WI38 (cell line): ENCODE measurements around the gene SIL1.
"Not testable (repeated sequence)": the region's sequence is repeated elsewhere in the genome, so short reads cannot be mapped to it uniquely, and the experiment has no call there.

Source experiments
- H3K4me3 ChIP-seq: 2 replicates; pipeline ENCODE4 v1.5.1; 2011; ENCODE audit warnings: low read depth, mild to moderate bottlenecking, control low read depth, low read length
- TF ChIP-seq, protein P1 (sequence below): IDR thresholded peaks from 2 replicates; pipeline ENCODE4 v1.5.1; 2012; ENCODE audit warnings: low read depth, mild to moderate bottlenecking, control low read depth, low read length

Gene SIL1

GRCh38 chr5:139019880-139020279, 178.3 kb downstream of the SIL1 start:
- no peak overlapping the region for H3K4me3 ChIP-seq
- TF ChIP-seq, protein P1, sequence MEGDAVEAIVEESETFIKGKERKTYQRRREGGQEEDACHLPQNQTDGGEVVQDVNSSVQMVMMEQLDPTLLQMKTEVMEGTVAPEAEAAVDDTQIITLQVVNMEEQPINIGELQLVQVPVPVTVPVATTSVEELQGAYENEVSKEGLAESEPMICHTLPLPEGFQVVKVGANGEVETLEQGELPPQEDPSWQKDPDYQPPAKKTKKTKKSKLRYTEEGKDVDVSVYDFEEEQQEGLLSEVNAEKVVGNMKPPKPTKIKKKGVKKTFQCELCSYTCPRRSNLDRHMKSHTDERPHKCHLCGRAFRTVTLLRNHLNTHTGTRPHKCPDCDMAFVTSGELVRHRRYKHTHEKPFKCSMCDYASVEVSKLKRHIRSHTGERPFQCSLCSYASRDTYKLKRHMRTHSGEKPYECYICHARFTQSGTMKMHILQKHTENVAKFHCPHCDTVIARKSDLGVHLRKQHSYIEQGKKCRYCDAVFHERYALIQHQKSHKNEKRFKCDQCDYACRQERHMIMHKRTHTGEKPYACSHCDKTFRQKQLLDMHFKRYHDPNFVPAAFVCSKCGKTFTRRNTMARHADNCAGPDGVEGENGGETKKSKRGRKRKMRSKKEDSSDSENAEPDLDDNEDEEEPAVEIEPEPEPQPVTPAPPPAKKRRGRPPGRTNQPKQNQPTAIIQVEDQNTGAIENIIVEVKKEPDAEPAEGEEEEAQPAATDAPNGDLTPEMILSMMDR, result no peak

DNA sequence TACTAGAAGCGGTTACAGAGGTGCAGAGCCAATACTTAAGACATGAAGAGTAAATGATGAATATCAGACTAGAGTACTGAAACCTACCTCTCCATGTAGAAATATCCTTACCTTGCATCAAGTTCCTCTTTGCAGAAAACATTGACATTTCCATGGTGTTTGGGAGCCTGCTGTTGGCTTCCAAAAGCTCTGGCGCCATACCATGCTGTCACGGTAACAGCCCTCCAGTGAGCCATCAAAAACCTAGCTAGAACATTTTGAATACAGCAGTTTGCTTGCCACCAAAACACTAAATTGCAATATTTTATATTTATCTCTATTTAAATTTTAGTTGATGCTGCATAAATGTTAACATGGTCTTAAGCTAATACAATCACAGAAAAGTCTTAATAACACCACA, 179.0 kb downstream of the SIL1 start:
- TF ChIP-seq, protein P1, result no peak
- no peak overlapping the region for H3K4me3 ChIP-seq

- TF ChIP-seq, protein P1, result no peak
- no peak overlapping the region for H3K4me3 ChIP-seq
Observed at GRCh38 chr5:139017624-139018023, 180.5 kb downstream of the SIL1 start.

DNA sequence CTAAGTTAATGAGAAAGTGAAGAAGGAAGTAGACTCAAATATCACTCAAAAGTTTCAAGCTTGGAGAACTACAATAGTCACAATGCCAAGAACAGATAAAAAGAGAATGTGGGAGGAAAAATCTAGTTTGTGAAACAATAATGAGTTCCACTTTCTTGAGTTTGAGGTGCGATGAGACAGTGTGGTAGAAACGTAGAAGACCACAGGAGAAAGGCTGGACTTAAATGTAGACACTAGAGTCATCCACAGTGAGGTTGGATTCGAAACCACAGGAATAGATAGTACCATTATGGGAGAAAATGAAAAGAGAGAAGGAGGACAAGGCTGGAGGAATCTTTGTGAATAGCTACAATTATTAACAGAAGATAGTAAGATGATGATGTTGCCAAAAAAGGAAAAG, 182.0 kb downstream of the SIL1 start:
- TF ChIP-seq, protein P1, result no peak

GRCh38 chr5:139014726-139015125, 183.4 kb downstream of the SIL1 start:
- TF ChIP-seq, protein P1, result no peak
- H3K4me3 ChIP-seq, result no peak overlapping the region

More for the DNA sequence above, 182.0 kb downstream of the SIL1 start:
- no peak overlapping the region for H3K4me3 ChIP-seq

DNA sequence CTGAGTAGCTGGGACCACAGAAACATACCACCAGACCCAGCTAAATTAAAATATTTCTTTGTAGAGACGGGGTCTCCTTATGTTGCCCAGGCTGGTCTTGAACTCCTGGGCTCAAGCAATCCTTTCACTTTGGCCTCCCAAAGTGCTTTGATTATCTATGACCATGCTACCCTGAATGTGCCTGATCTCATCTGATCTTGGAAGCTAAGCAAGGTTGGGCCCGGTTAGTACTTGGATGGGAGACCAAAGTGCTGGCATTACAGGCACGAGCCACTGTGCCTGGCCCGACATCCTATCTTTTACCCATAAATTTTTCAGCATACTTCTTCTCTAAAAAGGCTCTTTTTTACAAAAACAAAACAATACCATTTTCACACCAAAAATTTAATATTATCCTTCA, 186.0 kb downstream of the SIL1 start:
- TF ChIP-seq, protein P1, result no peak
- H3K4me3 ChIP-seq, result no peak overlapping the region

DNA sequence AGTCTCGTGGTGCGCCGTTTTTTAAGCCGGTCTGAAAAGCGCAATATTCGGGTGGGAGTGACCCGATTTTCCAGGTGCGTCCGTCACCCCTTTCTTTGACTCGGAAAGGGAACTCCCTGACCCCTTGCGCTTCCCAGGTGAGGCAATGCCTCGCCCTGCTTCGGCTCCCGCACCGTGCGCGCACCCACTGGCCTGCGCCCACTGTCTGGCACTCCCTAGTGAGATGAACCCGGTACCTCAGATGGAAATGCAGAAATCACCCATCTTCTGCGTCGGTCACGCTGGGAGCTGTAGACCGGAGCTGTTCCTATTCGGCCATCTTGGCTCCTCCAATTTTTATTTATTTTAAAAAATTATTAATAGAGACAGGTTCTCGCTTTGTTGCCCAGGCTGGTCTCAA, 187.0 kb downstream of the SIL1 start:
- H3K4me3 ChIP-seq, result not testable (repeated sequence)
